HUES6 (cell line): ENCODE results near the gene ZBTB11.
"Not testable (repeated sequence)": the region's sequence is repeated elsewhere in the genome, so short reads cannot be mapped to it uniquely, and the experiment has no call there.

Experiments used
- H3K27ac ChIP-seq: 2 replicates; pipeline ENCODE4 v1.7.0; 2013; ENCODE audit warnings: low read depth, mild to moderate bottlenecking, low read length, inconsistent platforms
- H3K27me3 ChIP-seq: 2 replicates; pipeline ENCODE4 v1.6.1; 2013; ENCODE audit warnings: low read length; ENCODE audit not compliant: control insufficient read depth, insufficient read depth
- H3K36me3 ChIP-seq: 2 replicates; pipeline ENCODE4 v1.6.1; 2013; ENCODE audit warnings: low read length; ENCODE audit not compliant: control insufficient read depth, insufficient read depth
- H3K4me1 ChIP-seq: 2 replicates; pipeline ENCODE4 v1.6.1; 2013; ENCODE audit warnings: low read length; ENCODE audit not compliant: control insufficient read depth, insufficient read depth
- H3K4me3 ChIP-seq: 2 replicates; pipeline ENCODE4 v1.5.1; 2013; ENCODE audit warnings: low read depth, low read length
- H3K9ac ChIP-seq: one replicate; pipeline ENCODE4 v1.6.1; 2013; ENCODE audit warnings: mild to moderate bottlenecking, low read length
- H3K9me3 ChIP-seq: 2 replicates; pipeline ENCODE4 v1.6.1; 2013; ENCODE audit warnings: low read depth, low read length; ENCODE audit not compliant: control insufficient read depth, insufficient read depth

Gene ZBTB11

GRCh38 chr3:101611023-101611422, 65.9 kb downstream of the ZBTB11 start:
- H3K27ac ChIP-seq = no peak overlapping the region
- H3K36me3 ChIP-seq = no peaks in the 10 kb centered on the region
- no peak overlapping the region for H3K9ac ChIP-seq
- H3K4me3 ChIP-seq = no peak overlapping the region
- no peaks in the 10 kb centered on the region for H3K27me3 ChIP-seq
- no peaks in the 10 kb centered on the region for H3K4me1 ChIP-seq
- no peaks in the 10 kb centered on the region for H3K9me3 ChIP-seq

GRCh38 chr3:101605398-101605797, 71.5 kb downstream of the ZBTB11 start:
- H3K36me3 ChIP-seq, H3K4me3 ChIP-seq, H3K27me3 ChIP-seq, H3K9me3 ChIP-seq, H3K9ac ChIP-seq, H3K27ac ChIP-seq, H3K4me1 ChIP-seq: not testable (repeated sequence)

GRCh38 chr3:101603184-101603583, 73.7 kb downstream of the ZBTB11 start:
- Histone ChIP-seq H3K9me3 (0 out of 2 replicates have a peak, but pooled peaks cover 2% of the 10 kb centered on the region), H3K9ac (no peak overlapping the region), H3K36me3 (no peaks in the 10 kb centered on the region), H3K27me3 (no peaks in the 10 kb centered on the region), H3K4me1 (no peaks in the 10 kb centered on the region), H3K27ac (no peak overlapping the region), H3K4me3 (no peak overlapping the region)

GRCh38 chr3:101602731-101603130, 74.2 kb downstream of the ZBTB11 start:
- no peak overlapping the region for H3K27ac ChIP-seq
- 0 out of 2 replicates have a peak, but pooled peaks cover 2% of the 10 kb centered on the region for H3K9me3 ChIP-seq
- H3K4me1 ChIP-seq = no peaks in the 10 kb centered on the region
- H3K4me3 ChIP-seq = no peak overlapping the region
- no peaks in the 10 kb centered on the region for H3K36me3 ChIP-seq
- no peaks in the 10 kb centered on the region for H3K27me3 ChIP-seq
- H3K9ac ChIP-seq = no peak overlapping the region
